A673 (cell line): ENCODE data around the gene LTB4R2.

Experiments
- EZH2 ChIP-seq: fragments of 200-600 bp; sonication (generic); IDR thresholded peaks from 2 replicates; pipeline ENCODE4 v1.6.1; 2017; ENCODE audit warnings: borderline replicate concordance, low read depth, mild to moderate bottlenecking, mixed read lengths, antibody characterized with exemption, low read length; ENCODE audit not compliant: poor library complexity, severe bottlenecking
- TF ChIP-seq, protein P1 (sequence below): fragments of 300-800, 200-600 bp; sonication (generic); conservative IDR thresholded peaks from 2 replicates; pipeline ENCODE4 v1.5.1; 2017; ENCODE audit warnings: low read depth, mild to moderate bottlenecking, antibody characterized with exemption, low read length, moderate library complexity, mixed read lengths

DNA sequence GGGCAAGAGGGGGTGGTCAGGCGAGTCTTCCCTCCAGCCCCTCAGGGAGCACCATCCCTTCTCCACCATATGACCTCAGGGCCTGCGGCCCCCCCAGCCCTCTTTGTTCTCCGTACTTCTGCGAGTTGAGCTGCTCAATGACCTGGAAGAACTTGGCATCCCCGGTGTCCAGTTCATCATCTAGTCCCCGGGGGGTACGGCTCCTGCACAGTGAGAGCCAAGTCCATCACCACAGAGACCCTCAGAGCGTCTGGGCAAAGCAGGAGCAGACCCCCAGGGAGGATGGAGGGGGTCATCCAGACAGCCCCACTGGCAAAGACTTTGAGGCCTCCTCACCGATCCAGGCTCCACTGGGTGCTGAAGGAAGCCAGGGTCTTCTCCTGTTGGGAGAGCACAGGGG is 16.0 kb downstream of the LTB4R2 start:
- TF ChIP-seq, protein P1, sequence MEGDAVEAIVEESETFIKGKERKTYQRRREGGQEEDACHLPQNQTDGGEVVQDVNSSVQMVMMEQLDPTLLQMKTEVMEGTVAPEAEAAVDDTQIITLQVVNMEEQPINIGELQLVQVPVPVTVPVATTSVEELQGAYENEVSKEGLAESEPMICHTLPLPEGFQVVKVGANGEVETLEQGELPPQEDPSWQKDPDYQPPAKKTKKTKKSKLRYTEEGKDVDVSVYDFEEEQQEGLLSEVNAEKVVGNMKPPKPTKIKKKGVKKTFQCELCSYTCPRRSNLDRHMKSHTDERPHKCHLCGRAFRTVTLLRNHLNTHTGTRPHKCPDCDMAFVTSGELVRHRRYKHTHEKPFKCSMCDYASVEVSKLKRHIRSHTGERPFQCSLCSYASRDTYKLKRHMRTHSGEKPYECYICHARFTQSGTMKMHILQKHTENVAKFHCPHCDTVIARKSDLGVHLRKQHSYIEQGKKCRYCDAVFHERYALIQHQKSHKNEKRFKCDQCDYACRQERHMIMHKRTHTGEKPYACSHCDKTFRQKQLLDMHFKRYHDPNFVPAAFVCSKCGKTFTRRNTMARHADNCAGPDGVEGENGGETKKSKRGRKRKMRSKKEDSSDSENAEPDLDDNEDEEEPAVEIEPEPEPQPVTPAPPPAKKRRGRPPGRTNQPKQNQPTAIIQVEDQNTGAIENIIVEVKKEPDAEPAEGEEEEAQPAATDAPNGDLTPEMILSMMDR = no peak
- no peak for TF ChIP-seq EZH2
